ENCODE results near the gene CMSS1.

Gene CMSS1

GRCh38 chr3:100072326-100073048, 254.8 kb downstream of the CMSS1 start:
- DNase-seq (ENCODE audit: extremely low read depth, low read depth) = no peak
- TF ChIP-seq CTCF (IDR thresholded peaks at IDR 0.05; ENCODE audit: low read depth, low read length, missing control alignments) = no peak
- H3K4me3 ChIP-seq (replicated peaks; ENCODE audit: low read depth, low read length) = no peak overlapping the region

GRCh38 chr3:100073049-100073713, 255.5 kb downstream of the CMSS1 start:
- no peak overlapping the region for H3K4me3 ChIP-seq (replicated peaks; ENCODE audit: low read depth, low read length)
- no peak for DNase-seq (ENCODE audit: extremely low read depth, low read depth)
- no peak for TF ChIP-seq CTCF (IDR thresholded peaks at IDR 0.05; ENCODE audit: low read depth, low read length, missing control alignments)

GRCh38 chr3:100073714-100074307, 256.1 kb downstream of the CMSS1 start:
- H3K4me3 ChIP-seq (replicated peaks; ENCODE audit: low read depth, low read length) = no peak overlapping the region
- TF ChIP-seq CTCF (IDR thresholded peaks at IDR 0.05; ENCODE audit: low read depth, low read length, missing control alignments) = no peak
- DNase-seq (ENCODE audit: extremely low read depth, low read depth) = no peak

GRCh38 chr3:100075196-100075595, 257.5 kb downstream of the CMSS1 start:
- no peak overlapping the region for H3K4me3 ChIP-seq (replicated peaks; ENCODE audit: low read depth, low read length)
- TF ChIP-seq CTCF (IDR thresholded peaks at IDR 0.05; ENCODE audit: low read depth, low read length, missing control alignments) = no peak
- DNase-seq (ENCODE audit: extremely low read depth, low read depth) = no peak

- H3K4me3 ChIP-seq (replicated peaks; ENCODE audit: low read depth, low read length) = no peak overlapping the region
- TF ChIP-seq CTCF (IDR thresholded peaks at IDR 0.05; ENCODE audit: low read depth, low read length, missing control alignments) = no peak
- no peak for DNase-seq (ENCODE audit: extremely low read depth, low read depth)
These were observed 258.4 kb downstream of the CMSS1 start for GRCh38 chr3:100075851-100076730.

GRCh38 chr3:100076731-100077529, 259.3 kb downstream of the CMSS1 start:
- no peak for DNase-seq (ENCODE audit: extremely low read depth, low read depth)
- no peak overlapping the region for H3K4me3 ChIP-seq (replicated peaks; ENCODE audit: low read depth, low read length)
- TF ChIP-seq CTCF (IDR thresholded peaks at IDR 0.05; ENCODE audit: low read depth, low read length, missing control alignments) = no peak
